Measurements from ENCODE around the gene TBX3. TPM values are rescaled to one million over a fixed set of nuclear protein-coding genes. Genes with fewer than 3 reads are reported as not detected.

TBX3 gene
- polyA plus RNA-seq, 3 donors = 64.0 to 83.1 (median 75.8) TPM

DNA sequence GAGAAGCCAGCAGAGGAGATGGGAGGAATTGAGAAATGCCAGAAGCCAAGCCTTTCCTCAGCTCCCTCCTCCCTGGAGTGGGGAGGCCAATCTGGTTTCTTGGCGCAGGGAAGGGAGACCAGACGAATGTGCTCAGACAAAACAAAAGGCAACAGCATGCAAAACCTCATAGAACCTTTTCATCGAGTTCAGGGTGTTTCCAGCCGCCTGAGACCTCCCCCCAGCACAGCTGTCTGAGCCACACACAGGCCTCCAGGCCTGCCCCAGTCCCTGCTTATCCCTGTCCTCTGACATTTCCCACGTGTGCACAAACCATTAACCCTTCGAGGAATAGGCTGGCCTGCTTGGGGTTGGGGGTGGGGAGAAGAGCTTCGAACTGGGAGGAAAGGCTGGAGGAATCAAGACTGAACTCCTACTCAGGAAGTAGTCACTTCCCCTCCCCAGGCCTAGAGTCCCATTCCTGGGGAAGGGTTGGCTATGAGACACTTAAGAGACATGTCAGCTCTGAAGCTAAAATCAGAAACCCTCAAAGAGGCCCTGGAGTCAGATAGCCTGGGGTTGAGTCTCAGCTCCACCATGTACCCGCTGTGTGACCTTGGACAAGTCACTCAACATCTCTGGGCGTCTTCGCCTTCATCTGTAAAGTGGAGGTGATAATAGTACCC, 10.7 kb downstream of the TBX3 start:
- peak in 4 of 11 donors; percentile 70 to 83 (median 79) for DNase-seq (ENCODE audit: extremely low read depth in 1 of 11, low read depth in 9 of 11, low spot score in 4 of 11)

GRCh38 chr12:114672817-114673168, 11.2 kb downstream of the TBX3 start:
- DNase-seq (ENCODE audit: extremely low read depth in 1 of 11, low read depth in 9 of 11, low spot score in 4 of 11) = no peak

- no peak for DNase-seq (ENCODE audit: extremely low read depth in 1 of 11, low read depth in 9 of 11, low spot score in 4 of 11)
These were observed 12.2 kb downstream of the TBX3 start for GRCh38 chr12:114671443-114672411.

DNA sequence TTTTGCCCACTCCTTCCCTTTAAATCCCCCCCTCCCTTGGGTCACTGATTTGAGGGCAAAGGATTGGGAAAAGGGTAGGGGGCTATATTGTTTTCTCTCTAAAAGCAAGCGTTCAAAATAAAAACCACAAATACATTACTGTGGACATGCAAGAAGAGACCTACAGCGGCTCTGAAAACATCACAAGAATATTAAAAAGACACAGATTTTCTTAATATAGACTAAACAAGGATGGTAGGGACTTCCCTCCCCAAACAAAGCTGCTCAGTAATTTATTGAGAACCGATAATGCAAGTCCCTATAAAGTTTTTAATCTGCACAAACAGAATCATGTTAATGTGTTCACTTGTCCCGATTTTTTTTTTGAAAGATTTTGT, 12.9 kb downstream of the TBX3 start:
- no peak for DNase-seq (ENCODE audit: extremely low read depth in 1 of 11, low read depth in 9 of 11, low spot score in 4 of 11)

- no peak for DNase-seq (ENCODE audit: extremely low read depth in 1 of 11, low read depth in 9 of 11, low spot score in 4 of 11)
These were observed 13.5 kb downstream of the TBX3 start for GRCh38 chr12:114670291-114670980.

GRCh38 chr12:114669401-114670290, 14.3 kb downstream of the TBX3 start:
- DNase-seq (ENCODE audit: extremely low read depth in 1 of 11, low read depth in 9 of 11, low spot score in 4 of 11) = no peak

- no peak for DNase-seq (ENCODE audit: extremely low read depth in 1 of 11, low read depth in 9 of 11, low spot score in 4 of 11)
These were observed 15.1 kb downstream of the TBX3 start for GRCh38 chr12:114668886-114669288.

GRCh38 chr12:114668151-114668885, 15.7 kb downstream of the TBX3 start:
- peak in 3 of 11 donors; percentile 76 to 81 (median 76) for DNase-seq (ENCODE audit: extremely low read depth in 1 of 11, low read depth in 9 of 11, low spot score in 4 of 11)

GRCh38 chr12:114667669-114668150, 16.3 kb downstream of the TBX3 start:
- DNase-seq (ENCODE audit: extremely low read depth in 1 of 11, low read depth in 9 of 11, low spot score in 4 of 11) = no peak

DNA sequence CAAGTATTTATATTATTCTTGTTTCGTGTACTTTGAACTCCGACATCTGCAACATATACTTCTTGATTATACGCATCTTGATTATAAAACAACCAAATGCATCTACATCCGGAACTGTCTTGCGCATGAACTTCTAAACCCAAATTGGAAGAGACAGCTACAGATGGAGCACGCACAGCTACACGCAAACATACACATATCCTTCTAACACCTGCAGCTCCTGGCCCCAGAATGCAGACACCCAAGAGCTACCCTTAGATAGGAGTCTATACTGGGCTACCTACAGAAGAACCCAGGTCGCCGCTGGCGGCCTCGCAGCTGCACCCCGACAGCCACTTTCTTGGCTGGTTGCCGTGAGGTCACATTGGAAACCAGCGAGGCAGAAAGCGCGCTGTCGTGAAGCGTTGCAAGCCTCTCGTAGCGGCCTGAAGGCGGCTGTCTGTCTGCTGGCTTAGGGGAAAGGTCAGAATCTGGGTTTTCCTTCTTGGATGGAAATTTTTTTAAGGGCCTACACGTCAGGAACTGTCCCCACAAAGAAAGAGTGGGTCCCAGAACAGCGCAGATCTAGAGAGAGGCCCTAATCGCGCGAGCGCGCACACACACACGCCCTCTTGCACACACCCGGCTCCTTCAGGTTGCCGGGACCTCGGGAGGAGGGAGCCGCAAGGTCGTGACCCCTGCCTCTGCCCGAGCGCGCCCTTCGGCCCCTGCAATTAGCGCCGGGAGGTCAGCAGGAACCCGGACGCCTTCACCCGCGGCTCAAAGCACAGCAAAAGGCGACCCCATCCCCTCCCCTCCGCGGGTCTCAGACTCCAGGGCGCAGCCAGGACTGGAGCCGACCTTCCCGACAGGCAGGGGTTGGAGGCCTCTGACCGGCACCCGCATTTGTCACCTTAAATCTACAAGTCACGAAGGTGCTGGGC, 17.0 kb downstream of the TBX3 start:
- no peak for DNase-seq (ENCODE audit: extremely low read depth in 1 of 11, low read depth in 9 of 11, low spot score in 4 of 11)

- no peak for DNase-seq (ENCODE audit: extremely low read depth in 1 of 11, low read depth in 9 of 11, low spot score in 4 of 11)
These were observed 18.3 kb downstream of the TBX3 start for GRCh38 chr12:114665411-114666260.

- DNase-seq (ENCODE audit: extremely low read depth in 1 of 11, low read depth in 9 of 11, low spot score in 4 of 11) = no peak
These were observed 19.2 kb downstream of the TBX3 start for GRCh38 chr12:114664651-114665320.

GRCh38 chr12:114662512-114663177, 21.3 kb downstream of the TBX3 start:
- DNase-seq (ENCODE audit: extremely low read depth in 1 of 11, low read depth in 9 of 11, low spot score in 4 of 11) = no peak

DNA sequence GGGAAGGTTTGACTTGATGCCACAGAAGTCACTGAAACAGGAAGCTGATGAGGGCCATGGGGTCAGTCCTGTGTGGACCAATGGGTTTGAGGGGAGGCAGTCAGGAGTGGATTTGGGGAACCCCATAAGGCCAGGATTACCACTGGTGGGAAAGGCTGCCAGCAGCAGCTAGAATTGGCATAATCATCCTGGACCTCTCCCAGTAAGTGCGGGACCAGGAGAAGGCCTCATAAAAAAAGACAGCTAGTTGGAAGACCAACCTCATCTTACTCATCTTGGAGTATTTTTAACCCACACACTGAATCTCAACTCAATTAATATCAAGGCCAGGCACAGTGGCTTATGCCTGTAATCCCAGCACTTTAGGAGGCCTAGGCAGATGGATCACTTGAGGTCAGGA, 22.7 kb downstream of the TBX3 start:
- DNase-seq (ENCODE audit: extremely low read depth in 1 of 11, low read depth in 9 of 11, low spot score in 4 of 11) = no peak

DNA sequence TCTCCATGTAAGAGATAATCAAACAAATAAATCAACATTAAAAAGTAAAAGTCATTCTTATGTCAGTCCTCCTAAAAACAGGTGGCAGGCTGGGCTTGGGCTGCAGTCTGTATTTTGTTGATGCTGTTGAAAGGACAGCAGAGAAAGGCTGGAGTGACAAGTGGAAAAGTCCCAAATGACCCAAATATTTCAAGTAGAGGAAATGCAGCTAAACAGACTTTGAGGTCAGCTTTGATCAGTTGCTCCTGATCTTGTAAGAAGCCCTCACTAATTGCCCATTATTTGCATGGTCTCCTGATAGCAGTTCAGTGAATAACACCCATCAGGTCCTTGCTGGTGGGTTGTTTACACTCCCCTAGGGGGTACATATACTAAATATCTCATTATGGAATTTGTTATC, 24.9 kb downstream of the TBX3 start:
- no peak for DNase-seq (ENCODE audit: extremely low read depth in 1 of 11, low read depth in 9 of 11, low spot score in 4 of 11)

All from renal cortex interstitium (tissue), 11 donors.